HG03135 (cell line): Measurements from ENCODE around the gene CCR7.

Experiments
- ATAC-seq: cut with Tn5 transposase; IDR thresholded peaks from one replicate; pipeline ENCODE4 v1.9.1; 2021; ENCODE audit warnings: mild to moderate bottlenecking, moderate library complexity; ENCODE audit not compliant: unreplicated experiment

Gene CCR7

GRCh38 chr17:40563220-40564052, 1.8 kb downstream of the CCR7 start:
- no peak for ATAC-seq

GRCh38 chr17:40562838-40563219, 2.4 kb downstream of the CCR7 start:
- ATAC-seq, result no peak

GRCh38 chr17:40561871-40562611, 3.2 kb downstream of the CCR7 start:
- ATAC-seq, result peak; percentile 28

GRCh38 chr17:40561294-40561870, 3.9 kb downstream of the CCR7 start:
- ATAC-seq, result peak; percentile 25

- ATAC-seq, result peak; percentile 52
Observed at GRCh38 chr17:40560592-40561293, 4.5 kb downstream of the CCR7 start.

- peak; percentile 32 for ATAC-seq
Observed at GRCh38 chr17:40559954-40560591, 5.2 kb downstream of the CCR7 start.

- no peak for ATAC-seq
Observed at GRCh38 chr17:40559564-40559916, 5.7 kb downstream of the CCR7 start.

- ATAC-seq, result no peak
Observed at GRCh38 chr17:40558890-40559563, 6.2 kb downstream of the CCR7 start.

GRCh38 chr17:40558300-40558889, 6.9 kb downstream of the CCR7 start:
- no peak for ATAC-seq

GRCh38 chr17:40557531-40558299, 7.6 kb downstream of the CCR7 start:
- ATAC-seq, result no peak

- no peak for ATAC-seq
Observed at GRCh38 chr17:40556884-40557414, 8.3 kb downstream of the CCR7 start.

- ATAC-seq, result no peak
Observed at GRCh38 chr17:40556198-40556661, 9.0 kb downstream of the CCR7 start.

- ATAC-seq, result no peak
Observed at GRCh38 chr17:40555296-40556190, 9.7 kb downstream of the CCR7 start.

- no peak for ATAC-seq
Observed at GRCh38 chr17:40554646-40555295, 10.5 kb downstream of the CCR7 start.

- ATAC-seq, result no peak
Observed at GRCh38 chr17:40553694-40554534, 11.4 kb downstream of the CCR7 start.
